ENCODE measurements around the gene TM7SF3.

TM7SF3 gene

GRCh38 chr12:26937443-26937862 is 76.7 kb downstream of the TM7SF3 start:
- H3K4me3 Mint-ChIP-seq, result peak overlapping the region; percentile 94

GRCh38 chr12:26936559-26937442 is 77.4 kb downstream of the TM7SF3 start:
- peaks cover 81% of the 10 kb centered on the region for H3K4me1 Mint-ChIP-seq
- peak overlapping the region; percentile 96 for H3K27ac Mint-ChIP-seq
- no peaks in the 10 kb centered on the region for H3K27me3 Mint-ChIP-seq
- no peaks in the 10 kb centered on the region for H3K9me3 Mint-ChIP-seq
- H3K4me3 Mint-ChIP-seq, result peak overlapping the region; percentile 94
- no peak for ATAC-seq
- H3K36me3 Mint-ChIP-seq, result peaks cover 31% of the 10 kb centered on the region

More at GRCh38 chr12:26937443-26937862, 76.7 kb downstream of the TM7SF3 start:
- H3K4me1 Mint-ChIP-seq, result peaks cover 81% of the 10 kb centered on the region
- peak overlapping the region; percentile 96 for H3K27ac Mint-ChIP-seq
- no peaks in the 10 kb centered on the region for H3K27me3 Mint-ChIP-seq
- no peaks in the 10 kb centered on the region for H3K9me3 Mint-ChIP-seq
- no peak for ATAC-seq
- H3K36me3 Mint-ChIP-seq, result peaks cover 24% of the 10 kb centered on the region

GRCh38 chr12:26935636-26936378 is 78.4 kb downstream of the TM7SF3 start:
- ATAC-seq, result no peak
- H3K4me1 Mint-ChIP-seq, result peaks cover 73% of the 10 kb centered on the region
- H3K27ac Mint-ChIP-seq, result no peak overlapping the region
- H3K36me3 Mint-ChIP-seq, result peaks cover 35% of the 10 kb centered on the region
- no peak overlapping the region for H3K4me3 Mint-ChIP-seq
- H3K9me3 Mint-ChIP-seq, result no peaks in the 10 kb centered on the region
- no peaks in the 10 kb centered on the region for H3K27me3 Mint-ChIP-seq

- Mint-ChIP-seq H3K27me3 (no peaks in the 10 kb centered on the region), H3K36me3 (peaks cover 46% of the 10 kb centered on the region), H3K27ac (no peak overlapping the region), H3K9me3 (no peaks in the 10 kb centered on the region), H3K4me3 (no peak overlapping the region), H3K4me1 (peaks cover 35% of the 10 kb centered on the region)
- no peak for ATAC-seq
Observed at GRCh38 chr12:26929590-26929989, 84.6 kb downstream of the TM7SF3 start.

GRCh38 chr12:26928661-26929060 is 85.5 kb downstream of the TM7SF3 start:
- H3K36me3 Mint-ChIP-seq, result peaks cover 37% of the 10 kb centered on the region
- H3K4me3 Mint-ChIP-seq, result no peak overlapping the region
- ATAC-seq, result no peak
- H3K27ac Mint-ChIP-seq, result no peak overlapping the region
- peaks cover 27% of the 10 kb centered on the region for H3K4me1 Mint-ChIP-seq
- no peaks in the 10 kb centered on the region for H3K9me3 Mint-ChIP-seq
- H3K27me3 Mint-ChIP-seq, result no peaks in the 10 kb centered on the region

Data from stimulated activated memory B cell treated with anti-CD40 and anti-IgM and Interleukin-4, amounts not matched to agents 10 μg/mL and 1 μg/mL and 100 μg/mL, for 72 hours (primary cell).